Neuronal stem cell (in vitro differentiated cells): ENCODE data around the gene SORCS1.

Experiments
- DNase-seq: peaks from one replicate; pipeline ENCODE4 v3.0.0-alpha.2; 2013; ENCODE audit warnings: low spot score
- H2AFZ ChIP-seq: one replicate; pipeline ENCODE4 v1.6.1; 2013; ENCODE audit warnings: mild to moderate bottlenecking, low read length, inconsistent platforms
- H2AK5ac ChIP-seq: 2 replicates; pipeline ENCODE4 v1.6.1; 2013; ENCODE audit warnings: low read depth, mild to moderate bottlenecking, inconsistent platforms, low read length, moderate library complexity, mixed read lengths
- H2BK120ac ChIP-seq: 2 replicates; pipeline ENCODE4 v1.6.1; 2013; ENCODE audit warnings: low read depth, mild to moderate bottlenecking, inconsistent platforms, low read length, moderate library complexity, mixed read lengths
- H2BK12ac ChIP-seq: one replicate; pipeline ENCODE4 v1.6.1; 2013; ENCODE audit warnings: low read length, inconsistent platforms
- H2BK15ac ChIP-seq: 2 replicates; pipeline ENCODE4 v1.6.1; 2013; ENCODE audit warnings: mild to moderate bottlenecking, low read length, inconsistent platforms, mixed read lengths
- H2BK5ac ChIP-seq: one replicate; pipeline ENCODE4 v1.6.1; 2013; ENCODE audit warnings: inconsistent platforms, mild to moderate bottlenecking, low read length, moderate library complexity
- H3K14ac ChIP-seq: one replicate; pipeline ENCODE4 v1.6.1; 2013; ENCODE audit warnings: low read length, inconsistent platforms
- H3K18ac ChIP-seq: 2 replicates; pipeline ENCODE4 v1.6.1; 2013; ENCODE audit warnings: low read length, inconsistent platforms
- H3K23ac ChIP-seq: 2 replicates; pipeline ENCODE4 v1.6.1; 2013; ENCODE audit warnings: low read depth, mild to moderate bottlenecking, mixed read lengths, low read length, inconsistent platforms; ENCODE audit not compliant: poor library complexity
- H3K27ac ChIP-seq: replicated peaks from 3 replicates; pipeline ENCODE4 v1.5.1; 2013; ENCODE audit warnings: low read length, inconsistent platforms
- H3K27me3 ChIP-seq, 3 experiments: 2 replicates each; pipeline ENCODE4 v1.6.1; 2013; ENCODE audit warnings: low read length in 3 of 3, mild to moderate bottlenecking in 2 of 3, inconsistent platforms in 1 of 3, low read depth in 1 of 3, mixed read lengths in 1 of 3, moderate library complexity in 1 of 3; ENCODE audit not compliant: control insufficient read depth in 3 of 3, insufficient read depth in 3 of 3
- H3K36me3 ChIP-seq, 2 donors: replicated peaks in 1 of 2; 2 replicates each; pipeline ENCODE4 v1.6.1; 2013; ENCODE audit warnings: low read length in 2 of 2; ENCODE audit not compliant: control insufficient read depth in 2 of 2, insufficient read depth in 2 of 2
- H3K4ac ChIP-seq: 2 replicates; pipeline ENCODE4 v1.6.1; 2013; ENCODE audit warnings: inconsistent platforms, mild to moderate bottlenecking, low read length, moderate library complexity
- H3K4me1 ChIP-seq, 2 donors: 1 replicate in 1 of 2; 2 replicates in 1 of 2; pipeline ENCODE4 v1.6.1; 2013; ENCODE audit warnings: low read length in 2 of 2, low read depth in 1 of 2; ENCODE audit not compliant: control insufficient read depth in 2 of 2, insufficient read depth in 1 of 2
- H3K4me2 ChIP-seq: one replicate; pipeline ENCODE4 v1.6.1; 2013; ENCODE audit warnings: mild to moderate bottlenecking, low read length, inconsistent platforms; ENCODE audit not compliant: insufficient read depth, poor library complexity, severe bottlenecking
- H3K4me3 ChIP-seq, 2 donors: 2 replicates each; pipeline ENCODE4 v1.5.1; 2013; ENCODE audit warnings: low read length in 2 of 2, mild to moderate bottlenecking in 2 of 2, inconsistent platforms in 1 of 2, moderate library complexity in 1 of 2
- H3K79me1 ChIP-seq: one replicate; pipeline ENCODE4 v1.6.1; 2013; ENCODE audit warnings: low read depth, mild to moderate bottlenecking, inconsistent platforms, low read length, moderate library complexity
- H3K9ac ChIP-seq: one replicate; pipeline ENCODE4 v1.6.1; 2013; ENCODE audit warnings: mild to moderate bottlenecking, low read depth, low read length, inconsistent platforms; ENCODE audit not compliant: poor library complexity
- H3K9me3 ChIP-seq, 2 donors: replicated peaks in 1 of 2; 2 replicates each; pipeline versions ENCODE3 to v1.6.1; 2013; ENCODE audit warnings: low read length in 2 of 2, mild to moderate bottlenecking in 2 of 2, inconsistent platforms in 1 of 2, low read depth in 1 of 2, mixed read lengths in 1 of 2, moderate library complexity in 1 of 2; ENCODE audit not compliant: control insufficient read depth in 2 of 2, insufficient read depth in 1 of 2
- H4K8ac ChIP-seq: one replicate; pipeline ENCODE4 v1.6.1; 2013; ENCODE audit warnings: low read depth, mild to moderate bottlenecking, inconsistent platforms, low read length, moderate library complexity
- H4K91ac ChIP-seq: one replicate; pipeline ENCODE4 v1.6.1; 2013; ENCODE audit warnings: low read length, low read depth, mild to moderate bottlenecking, inconsistent platforms; ENCODE audit not compliant: poor library complexity
- WGBS, 2 donors: extraction: QIAGEN DNeasy Blood & Tissue Kit; methylation state at CpG; one replicate each; pipeline ENCODE4 v1.1.7; 2013; ENCODE audit warnings: missing lambda C conversion rate in 2 of 2, mixed read lengths in 1 of 2; ENCODE audit not compliant: insufficient read length in 2 of 2, insufficient replicate concordance in 1 of 2; ENCODE audit errors: extremely low coverage in 2 of 2; 5-methylcytosine and 5-hydroxymethylcytosine counted together

SORCS1 gene

GRCh38 chr10:106771154-106771553, 393.4 kb downstream of the SORCS1 start:
- Histone ChIP-seq H2AK5ac (no peak overlapping the region), H2BK15ac (no peak overlapping the region), H3K4me1 (peaks cover 0 to 6% of the 10 kb centered on the region in 2 donors), H2BK5ac (no peak overlapping the region), H3K9me3 (no peaks in the 10 kb centered on the region), H3K14ac (no peak overlapping the region), H2AFZ (no peak overlapping the region), H3K27ac (no peak overlapping the region), H3K4ac (no peak overlapping the region), H3K23ac (no peak overlapping the region), H4K91ac (no peak overlapping the region), H2BK120ac (no peak overlapping the region), H3K18ac (no peak overlapping the region), H3K27me3 (no peaks in the 10 kb centered on the region), H4K8ac (no peak overlapping the region), H3K4me2 (no peak overlapping the region), H3K9ac (no peak overlapping the region), H3K36me3 (no peaks in the 10 kb centered on the region), H3K4me3 (no peak overlapping the region), H2BK12ac (no peak overlapping the region), H3K79me1 (no peaks in the 10 kb centered on the region)
- WGBS, 2 donors = no CpG with 5 or more reads among the region's 2 CpGs
- no peak for DNase-seq

- Histone ChIP-seq H2AFZ (no peak overlapping the region), H3K23ac (no peak overlapping the region), H3K27ac (no peak overlapping the region), H3K79me1 (no peaks in the 10 kb centered on the region), H2AK5ac (no peak overlapping the region), H2BK120ac (no peak overlapping the region), H4K91ac (no peak overlapping the region), H3K4ac (no peak overlapping the region), H3K9ac (no peak overlapping the region), H3K9me3 (no peaks in the 10 kb centered on the region), H2BK15ac (no peak overlapping the region), H3K36me3 (no peaks in the 10 kb centered on the region), H3K4me1 (peaks cover 0 to 11% of the 10 kb centered on the region in 2 donors), H3K27me3 (no peaks in the 10 kb centered on the region), H3K4me3 (no peak overlapping the region), H2BK5ac (no peak overlapping the region), H3K14ac (no peak overlapping the region), H3K4me2 (no peak overlapping the region), H4K8ac (no peak overlapping the region), H2BK12ac (no peak overlapping the region), H3K18ac (no peak overlapping the region)
- no peak for DNase-seq
These were observed 396.3 kb downstream of the SORCS1 start for GRCh38 chr10:106768204-106768603.

GRCh38 chr10:106765928-106766327, 398.6 kb downstream of the SORCS1 start:
- no peak overlapping the region for H2BK12ac ChIP-seq

GRCh38 chr10:106765241-106765754, 399.2 kb downstream of the SORCS1 start:
- Histone ChIP-seq H3K9me3 (no peaks in the 10 kb centered on the region), H2AK5ac (no peak overlapping the region), H3K27me3 (no peaks in the 10 kb centered on the region), H3K4me2 (no peak overlapping the region), H2BK5ac (no peak overlapping the region), H3K9ac (no peak overlapping the region), H4K91ac (no peak overlapping the region), H2AFZ (no peak overlapping the region), H2BK15ac (no peak overlapping the region), H3K79me1 (no peaks in the 10 kb centered on the region), H3K18ac (no peak overlapping the region), H3K23ac (no peak overlapping the region), H2BK120ac (no peak overlapping the region), H3K14ac (no peak overlapping the region), H3K36me3 (no peaks in the 10 kb centered on the region), H3K27ac (no peak overlapping the region), H3K4me1 (peaks cover 0 to 7% of the 10 kb centered on the region in 2 donors), H3K4me3 (no peak overlapping the region), H2BK12ac (no peak overlapping the region), H4K8ac (no peak overlapping the region), H3K4ac (no peak overlapping the region)
- WGBS, 2 donors = no CpG with 5 or more reads among the region's 1 CpG
- no peak for DNase-seq

More at GRCh38 chr10:106765928-106766327, 398.6 kb downstream of the SORCS1 start:
- Histone ChIP-seq H3K9ac (no peak overlapping the region), H3K9me3 (no peaks in the 10 kb centered on the region), H2AFZ (peak overlapping the region; percentile 22), H3K4me1 (peaks cover 0 to 10% of the 10 kb centered on the region in 2 donors), H4K8ac (no peak overlapping the region), H4K91ac (no peak overlapping the region), H2BK120ac (no peak overlapping the region), H3K4ac (no peak overlapping the region), H3K36me3 (no peaks in the 10 kb centered on the region), H2AK5ac (no peak overlapping the region), H3K14ac (no peak overlapping the region), H3K4me2 (no peak overlapping the region), H2BK15ac (no peak overlapping the region), H3K4me3 (no peak overlapping the region), H3K18ac (no peak overlapping the region), H3K27ac (no peak overlapping the region), H3K79me1 (no peaks in the 10 kb centered on the region), H3K27me3 (no peaks in the 10 kb centered on the region), H2BK5ac (no peak overlapping the region), H3K23ac (no peak overlapping the region)
- no CpG with 5 or more reads among the region's 7 CpGs for WGBS, 2 donors
- no peak for DNase-seq
